BLaER1 treated with 17β-estradiol and CSF1 and Interleukin-3, amounts not matched to agents 10 nM and 100 nM (cell line): ENCODE measurements around the gene RHOG.
A peak's percentile ranks its signal among the peaks of the same experiment; 100 is the strongest.
"Not testable (repeated sequence)": the region's sequence is repeated elsewhere in the genome, so short reads cannot be mapped to it uniquely, and the experiment has no call there.

Source experiments
- H3K27ac ChIP-seq, 11 experiments: shearing (Covaris generic); formaldehyde crosslinking; 2 replicates each; pipeline ENCODE4 v1.8.1; 2022
- H3K27me3 ChIP-seq, 11 experiments: shearing (Covaris generic); formaldehyde crosslinking; 2 replicates each; pipeline ENCODE4 v1.8.1; 2022
- H3K36me3 ChIP-seq, 11 experiments: shearing (Covaris generic); formaldehyde crosslinking; 2 replicates each; pipeline ENCODE4 v1.8.1; 2022
- H3K4me1 ChIP-seq, 10 experiments: shearing (Covaris generic); formaldehyde crosslinking; 2 replicates each; pipeline ENCODE4 v1.8.1; 2022
- H3K4me2 ChIP-seq, 11 experiments: shearing (Covaris generic); formaldehyde crosslinking; 2 replicates each; pipeline ENCODE4 v1.8.1; 2022
- H3K4me3 ChIP-seq, 10 experiments: shearing (Covaris generic); formaldehyde crosslinking; 2 replicates each; pipeline ENCODE4 v1.8.1; 2022
- H3K9ac ChIP-seq, 11 experiments: shearing (Covaris generic); formaldehyde crosslinking; 2 replicates each; pipeline ENCODE4 v1.8.1; 2022
- H3K9me3 ChIP-seq, 11 experiments: shearing (Covaris generic); formaldehyde crosslinking; replicated peaks in 1 of 11; 2 replicates each; pipeline ENCODE4 v1.8.1; 2022
- H4K20me1 ChIP-seq, 11 experiments: shearing (Covaris generic); formaldehyde crosslinking; 2 replicates each; pipeline ENCODE4 v1.8.1; 2022
- Cebpa-rat ChIP-seq, 11 experiments: shearing (Covaris generic); IDR thresholded peaks; 2 replicates each; pipeline ENCODE4 v1.8.1; 2022

RHOG gene

DNA sequence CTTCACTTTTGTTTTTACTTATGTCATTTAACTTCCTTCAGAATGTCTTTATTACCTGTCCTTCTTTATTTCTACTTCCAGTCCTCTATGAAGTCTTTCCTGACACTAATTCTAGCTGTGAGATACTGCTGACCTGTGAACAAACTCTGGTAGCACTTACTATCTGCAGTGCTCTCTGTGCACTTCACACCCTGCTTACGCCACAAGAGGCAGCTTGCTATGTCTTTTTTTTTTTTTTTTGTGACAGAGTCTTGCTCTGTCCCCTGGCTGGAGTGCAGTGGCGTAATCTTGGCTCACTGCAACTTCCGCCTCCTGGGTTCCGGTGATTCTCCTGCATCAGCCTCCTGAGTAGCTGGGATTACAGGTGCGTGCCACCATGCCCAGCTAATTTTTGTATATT, 25.4 kb upstream of the RHOG start:
- peak overlapping the region; percentile 30 to 71 (median 63); a peak in 20 of 22 replicates for H3K27ac ChIP-seq
- peak overlapping the region; percentile 78 to 90 (median 84) for H3K4me2 ChIP-seq
- H4K20me1 ChIP-seq, result peaks cover 0 to 75% (median 18%) of the 10 kb centered on the region in 11 experiments; a peak in 14 of 22 replicates
- no peaks in the 10 kb centered on the region for H3K27me3 ChIP-seq
- TF ChIP-seq Cebpa-rat (IDR thresholded peaks at IDR 0.05), result peak in 3 of 11 experiments; percentile 20 to 34 (median 22); a peak in 1 of 22 replicates
- peak overlapping the region in 8 of 11 experiments; percentile 11 to 63 (median 50); a peak in 9 of 22 replicates for H3K9ac ChIP-seq
- no peak overlapping the region for H3K4me3 ChIP-seq
- 0 out of 22 replicates have a peak, but pooled peaks cover 0 to 9% (median 0%) of the 10 kb centered on the region in 11 experiments for H3K36me3 ChIP-seq
- no peaks in the 10 kb centered on the region for H3K9me3 ChIP-seq
- H3K4me1 ChIP-seq, result peaks cover 61 to 79% (median 73%) of the 10 kb centered on the region in 10 experiments

DNA sequence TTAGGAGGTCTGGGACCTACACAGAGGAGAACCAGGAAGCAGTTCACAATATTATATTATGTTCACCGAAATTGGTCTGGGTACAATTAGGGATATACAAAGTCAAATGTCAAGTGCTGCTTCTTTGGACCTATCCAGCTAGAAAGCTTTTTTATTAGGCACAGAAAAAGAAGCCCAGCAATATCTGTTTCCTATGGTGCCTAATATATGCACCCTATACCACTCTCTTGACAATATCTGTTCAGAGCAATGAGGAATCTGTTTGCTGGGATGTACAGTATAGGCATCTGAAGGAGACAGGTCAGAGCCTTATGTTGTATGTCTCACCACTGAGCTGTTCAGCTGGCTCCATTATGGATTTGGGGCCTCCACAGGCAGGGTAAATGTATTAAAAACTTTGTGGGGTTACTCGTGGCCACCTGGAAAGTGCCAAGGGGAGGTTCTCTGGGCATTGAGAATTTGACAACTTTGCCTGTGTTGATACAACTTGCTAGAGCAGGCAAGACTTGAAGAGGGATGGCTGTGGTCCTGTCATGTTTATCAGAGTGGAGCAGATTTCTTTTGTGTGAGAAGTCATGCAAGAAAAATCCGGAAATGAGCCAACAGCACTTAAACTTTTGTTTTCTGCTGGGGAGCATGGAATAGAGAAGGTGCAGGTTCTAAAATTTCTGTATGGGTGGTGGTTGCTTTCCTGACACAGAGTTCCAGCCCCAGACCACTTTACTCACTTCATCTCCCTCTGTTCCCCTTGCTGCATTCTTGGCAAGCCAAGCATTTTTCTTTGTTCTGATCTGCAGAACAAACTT, 24.8 kb upstream of the RHOG start:
- Histone ChIP-seq H3K4me2 (peak overlapping the region; percentile 78 to 90 (median 84)), H3K27me3 (no peaks in the 10 kb centered on the region), H3K4me3 (peak overlapping the region in 1 of 10 experiments; percentile 22; a peak in 1 of 20 replicates), H3K27ac (peak overlapping the region; percentile 30 to 71 (median 63); a peak in 21 of 22 replicates), H3K9me3 (no peaks in the 10 kb centered on the region), H3K9ac (peak overlapping the region in 10 of 11 experiments; percentile 11 to 63 (median 49); a peak in 19 of 22 replicates), H3K4me1 (peaks cover 63 to 79% (median 73%) of the 10 kb centered on the region in 10 experiments), H4K20me1 (peaks cover 0 to 76% (median 20%) of the 10 kb centered on the region in 11 experiments; a peak in 15 of 22 replicates), H3K36me3 (0 out of 22 replicates have a peak, but pooled peaks cover 0 to 9% (median 0%) of the 10 kb centered on the region in 11 experiments)
- no peak; a peak in 1 of 22 replicates for TF ChIP-seq Cebpa-rat (IDR thresholded peaks at IDR 0.05)

DNA sequence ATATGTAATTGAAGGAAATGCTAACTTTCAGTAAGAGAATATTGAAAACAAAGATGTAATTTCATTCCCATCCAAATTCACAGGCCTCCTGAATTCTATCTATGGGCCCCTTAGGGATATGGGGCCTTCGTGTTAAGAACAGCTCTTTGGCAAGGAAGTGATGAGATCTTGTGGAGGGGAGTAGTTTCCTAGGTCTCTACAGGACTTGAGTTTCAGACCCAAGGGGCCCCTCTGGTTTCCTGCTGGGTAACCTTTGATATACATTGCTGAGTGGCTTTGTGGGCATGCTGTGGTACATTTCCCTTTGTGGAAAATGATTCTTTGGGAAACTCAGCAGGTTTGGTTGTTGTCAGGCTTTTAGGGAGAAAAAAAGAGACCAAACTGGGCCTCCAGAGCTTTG, 20.9 kb upstream of the RHOG start:
- 0 out of 22 replicates have a peak, but pooled peaks of 1 of the 11 experiments have one; percentile 23 for TF ChIP-seq Cebpa-rat (IDR thresholded peaks at IDR 0.05)
- Histone ChIP-seq H3K4me3 (peak overlapping the region in 2 of 10 experiments; percentile 3 to 14; a peak in 1 of 20 replicates), H3K9ac (peak overlapping the region in 3 of 11 experiments; percentile 4 to 30 (median 11); a peak in 3 of 22 replicates), H3K4me2 (peak overlapping the region; percentile 90 to 99 (median 98)), H3K27ac (peak overlapping the region in 8 of 11 experiments; percentile 4 to 57 (median 20); a peak in 7 of 22 replicates), H3K36me3 (peaks cover 0 to 18% (median 0%) of the 10 kb centered on the region in 11 experiments; a peak in 1 of 22 replicates), H3K9me3 (no peaks in the 10 kb centered on the region), H3K4me1 (peaks cover 88 to 99% (median 96%) of the 10 kb centered on the region in 10 experiments), H3K27me3 (peaks cover 0 to 4% (median 0%) of the 10 kb centered on the region in 11 experiments; a peak in 2 of 22 replicates), H4K20me1 (peaks cover 18 to 86% (median 52%) of the 10 kb centered on the region in 11 experiments; a peak in 17 of 22 replicates)

DNA sequence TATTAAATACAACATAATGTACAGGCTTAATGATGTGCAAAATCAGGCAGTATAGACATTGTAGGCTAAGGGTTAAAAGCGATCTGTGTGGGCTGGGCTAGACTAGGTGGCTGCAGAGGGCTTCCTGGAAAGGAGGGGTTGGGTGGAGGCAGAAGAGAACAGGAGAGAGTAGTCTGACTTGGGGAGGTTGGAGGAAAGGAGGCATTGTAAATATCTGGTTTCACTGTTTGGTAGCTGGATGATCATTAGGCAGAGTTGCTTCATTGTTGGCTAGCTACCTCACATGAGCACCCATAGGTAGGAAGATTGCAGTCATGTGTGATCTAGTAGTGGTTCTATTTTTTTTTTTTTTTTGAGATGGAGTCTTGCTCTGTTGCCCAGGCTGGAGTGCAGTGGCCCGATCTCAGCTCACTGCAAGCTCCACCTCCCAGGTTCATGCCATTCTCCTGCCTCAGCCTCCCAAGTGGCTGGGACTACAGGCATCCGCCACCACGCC, 20.2 kb upstream of the RHOG start:
- Histone ChIP-seq H3K4me2 (peak overlapping the region; percentile 90 to 99 (median 98)), H3K4me3 (peak overlapping the region in 4 of 10 experiments; percentile 24 to 41 (median 37); a peak in 5 of 20 replicates), H4K20me1 (peaks cover 18 to 86% (median 52%) of the 10 kb centered on the region in 11 experiments; a peak in 17 of 22 replicates), H3K27ac (peak overlapping the region in 7 of 11 experiments; percentile 13 to 57 (median 33); a peak in 10 of 22 replicates), H3K4me1 (peaks cover 88 to 99% (median 92%) of the 10 kb centered on the region in 10 experiments), H3K9ac (peak overlapping the region in 6 of 11 experiments; percentile 1 to 63 (median 28); a peak in 6 of 22 replicates), H3K36me3 (peaks cover 0 to 18% (median 0%) of the 10 kb centered on the region in 11 experiments; a peak in 1 of 22 replicates)
- H3K27me3 ChIP-seq, H3K9me3 ChIP-seq: not testable (repeated sequence)

DNA sequence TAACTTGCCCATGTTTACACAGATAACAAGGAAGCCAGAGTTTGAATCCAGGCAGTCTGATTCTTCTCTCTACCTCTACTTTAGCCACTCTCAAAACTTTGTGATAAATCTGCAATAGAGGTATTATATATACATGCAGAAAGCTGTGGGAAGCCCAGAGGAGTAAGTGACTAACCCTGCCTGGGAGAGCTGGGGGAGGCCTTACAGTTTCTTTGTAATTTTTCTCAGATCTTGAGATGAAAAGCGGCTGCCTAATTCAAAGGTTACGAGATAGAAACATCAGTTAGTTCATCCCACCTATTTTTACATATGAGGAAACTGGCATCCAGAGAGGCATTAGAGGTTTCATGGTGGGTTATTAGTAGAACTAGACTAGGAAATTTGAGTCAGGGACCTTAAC, 19.6 kb upstream of the RHOG start:
- Histone ChIP-seq H4K20me1 (peaks cover 18 to 81% (median 52%) of the 10 kb centered on the region in 11 experiments; a peak in 17 of 22 replicates), H3K4me1 (peaks cover 84 to 96% (median 89%) of the 10 kb centered on the region in 10 experiments), H3K9ac (peak overlapping the region in 7 of 11 experiments; percentile 1 to 63 (median 22); a peak in 7 of 22 replicates), H3K27ac (peak overlapping the region in 5 of 11 experiments; percentile 20 to 57 (median 41); a peak in 8 of 22 replicates), H3K9me3 (no peaks in the 10 kb centered on the region), H3K27me3 (peaks cover 0 to 11% (median 0%) of the 10 kb centered on the region in 11 experiments; a peak in 5 of 22 replicates), H3K4me2 (peak overlapping the region; percentile 90 to 99 (median 98)), H3K36me3 (peaks cover 0 to 18% (median 0%) of the 10 kb centered on the region in 11 experiments; a peak in 1 of 22 replicates), H3K4me3 (peak overlapping the region in 3 of 10 experiments; percentile 37 to 41 (median 37); a peak in 3 of 20 replicates)
- no peak for TF ChIP-seq Cebpa-rat (IDR thresholded peaks at IDR 0.05)

DNA sequence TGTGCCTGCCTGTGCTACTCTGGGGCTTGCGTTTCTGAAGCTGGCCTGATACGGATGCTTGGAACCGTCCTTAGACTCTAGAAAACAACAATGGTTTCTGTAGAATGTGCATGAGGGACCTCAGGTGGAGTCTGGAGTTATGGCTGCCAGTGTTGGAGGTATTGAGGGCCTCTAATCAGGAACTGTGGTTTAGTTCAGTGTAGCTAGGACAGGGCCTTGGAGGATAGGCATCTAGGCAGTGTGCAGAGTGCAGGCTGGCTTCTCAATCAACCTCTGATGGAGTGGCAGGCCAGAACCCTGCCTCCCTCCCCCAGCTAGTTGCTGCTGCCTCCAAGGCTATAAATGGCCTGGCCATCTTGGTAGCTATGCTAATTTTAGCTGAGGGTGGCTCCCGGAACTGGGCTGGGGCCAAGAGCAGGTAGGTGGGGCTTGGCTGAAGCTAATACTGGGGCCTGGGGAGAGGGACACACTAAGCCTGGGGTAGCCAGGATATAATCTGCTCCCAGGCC, 18.7 kb upstream of the RHOG start:
- Histone ChIP-seq H3K9ac (peak overlapping the region in 7 of 11 experiments; percentile 8 to 85 (median 37); a peak in 7 of 22 replicates), H3K4me2 (peak overlapping the region; percentile 90 to 99 (median 98)), H3K9me3 (no peaks in the 10 kb centered on the region), H3K27ac (peak overlapping the region in 3 of 11 experiments; percentile 20 to 47 (median 20); a peak in 4 of 22 replicates), H4K20me1 (peaks cover 18 to 72% (median 52%) of the 10 kb centered on the region in 11 experiments; a peak in 17 of 22 replicates), H3K4me1 (peaks cover 78 to 90% (median 83%) of the 10 kb centered on the region in 10 experiments), H3K27me3 (peaks cover 0 to 11% (median 0%) of the 10 kb centered on the region in 11 experiments; a peak in 5 of 22 replicates), H3K36me3 (peaks cover 0 to 18% (median 0%) of the 10 kb centered on the region in 11 experiments; a peak in 1 of 22 replicates), H3K4me3 (peak overlapping the region in 6 of 10 experiments; percentile 4 to 91 (median 56); a peak in 10 of 20 replicates)
- no peak for TF ChIP-seq Cebpa-rat (IDR thresholded peaks at IDR 0.05)

DNA sequence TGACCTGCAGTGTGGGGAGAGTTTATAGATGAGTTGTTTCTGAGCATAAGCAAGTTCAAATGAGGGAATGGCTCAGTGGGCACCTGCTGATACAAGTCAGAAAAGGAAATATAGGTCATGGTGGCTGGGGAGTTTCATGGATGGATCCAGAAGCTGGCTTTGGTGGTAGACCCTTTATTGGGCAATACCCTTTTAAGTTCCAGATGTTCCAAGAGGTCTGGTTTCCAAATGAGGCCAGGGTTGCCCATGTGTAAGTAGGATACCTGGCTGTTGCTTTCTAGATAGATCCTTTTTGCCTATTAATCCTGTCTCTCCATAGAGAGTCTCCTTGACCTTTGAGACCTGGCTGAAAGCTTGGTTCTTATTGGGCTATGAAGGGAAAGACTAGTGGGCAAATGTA, 16.9 kb upstream of the RHOG start:
- peaks cover 82 to 88% (median 85%) of the 10 kb centered on the region in 10 experiments for H3K4me1 ChIP-seq
- peaks cover 18 to 64% (median 48%) of the 10 kb centered on the region in 11 experiments; a peak in 17 of 22 replicates for H4K20me1 ChIP-seq
- H3K4me3 ChIP-seq, result peak overlapping the region in 7 of 10 experiments; percentile 81 to 91 (median 82); a peak in 14 of 20 replicates
- peak in 2 of 11 experiments; percentile 25 to 50; a peak in 2 of 22 replicates for TF ChIP-seq Cebpa-rat (IDR thresholded peaks at IDR 0.05)
- peaks cover 0 to 10% (median 0%) of the 10 kb centered on the region in 11 experiments; a peak in 1 of 22 replicates for H3K36me3 ChIP-seq
- H3K9ac ChIP-seq, result peak overlapping the region in 5 of 11 experiments; percentile 85 to 98 (median 95); a peak in 7 of 22 replicates
- no peak overlapping the region for H3K27ac ChIP-seq
- peaks cover 0 to 11% (median 0%) of the 10 kb centered on the region in 11 experiments; a peak in 5 of 22 replicates for H3K27me3 ChIP-seq
- no peaks in the 10 kb centered on the region for H3K9me3 ChIP-seq
- H3K4me2 ChIP-seq, result peak overlapping the region; percentile 90 to 99 (median 98)
